ENCODE results near the gene GADD45A.
"Not testable (repeated sequence)": the region's sequence is repeated elsewhere in the genome, so short reads cannot be mapped to it uniquely, and the experiment has no call there.

The GADD45A gene

GRCh38 chr1:67721650-67722291 lies 36.8 kb downstream of the GADD45A start:
- no peak for DNase-seq (ENCODE audit: low read depth)

- DNase-seq (ENCODE audit: low read depth): no peak
Observed at GRCh38 chr1:67722292-67722944, 37.4 kb downstream of the GADD45A start.

GRCh38 chr1:67723126-67723525 lies 38.1 kb downstream of the GADD45A start:
- no peak for DNase-seq (ENCODE audit: low read depth)

DNA sequence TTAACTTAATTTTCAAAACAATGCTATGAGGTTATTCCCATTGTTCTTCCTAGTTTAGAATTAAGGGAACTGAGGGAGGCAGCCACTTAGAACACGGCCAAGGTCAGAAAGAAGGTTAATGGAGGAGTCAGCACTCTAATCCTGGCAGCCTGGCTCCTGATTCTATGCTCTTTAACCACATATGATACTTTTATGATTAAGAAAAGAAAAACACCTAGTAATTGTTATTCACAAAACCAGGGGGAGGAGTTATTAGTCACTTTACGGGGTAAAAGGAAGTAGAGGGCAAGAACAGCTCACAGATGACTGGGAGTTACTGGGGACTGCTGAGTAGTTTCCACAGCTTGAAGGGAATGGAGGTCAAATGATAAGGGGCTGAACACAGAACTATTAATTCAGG lies 38.6 kb downstream of the GADD45A start:
- DNase-seq (ENCODE audit: low read depth): peak; percentile 24

- DNase-seq (ENCODE audit: low read depth): peak; percentile 44
Observed at GRCh38 chr1:67724928-67725560, 40.0 kb downstream of the GADD45A start.

- DNase-seq (ENCODE audit: low read depth): no peak
Observed at GRCh38 chr1:67726224-67726623, 41.2 kb downstream of the GADD45A start.

- no peak for DNase-seq (ENCODE audit: low read depth)
Observed at GRCh38 chr1:67729872-67730271, 44.9 kb downstream of the GADD45A start.

GRCh38 chr1:67730312-67730711 lies 45.3 kb downstream of the GADD45A start:
- not testable (repeated sequence) for DNase-seq (ENCODE audit: low read depth)

DNA sequence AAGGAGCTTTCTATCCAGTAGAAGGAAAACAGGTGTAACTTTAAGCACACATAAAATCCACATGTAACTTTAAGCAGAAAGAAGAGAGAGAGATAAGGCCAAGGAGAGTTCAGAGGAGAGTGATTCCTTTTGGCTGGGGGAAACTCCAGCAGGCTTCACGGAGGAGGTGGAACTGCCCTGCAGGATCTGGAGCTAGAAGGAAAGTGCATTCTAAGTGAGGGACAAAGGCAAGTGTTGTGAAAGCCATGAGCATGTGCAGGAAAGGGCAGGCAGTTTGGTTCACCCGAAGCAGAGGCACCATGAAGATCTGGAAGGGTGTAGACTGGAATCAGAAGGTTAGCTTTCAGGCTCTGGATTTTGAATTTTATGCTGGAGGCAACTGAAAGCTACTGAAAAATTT lies 46.3 kb downstream of the GADD45A start:
- no peak for DNase-seq (ENCODE audit: low read depth)

DNA sequence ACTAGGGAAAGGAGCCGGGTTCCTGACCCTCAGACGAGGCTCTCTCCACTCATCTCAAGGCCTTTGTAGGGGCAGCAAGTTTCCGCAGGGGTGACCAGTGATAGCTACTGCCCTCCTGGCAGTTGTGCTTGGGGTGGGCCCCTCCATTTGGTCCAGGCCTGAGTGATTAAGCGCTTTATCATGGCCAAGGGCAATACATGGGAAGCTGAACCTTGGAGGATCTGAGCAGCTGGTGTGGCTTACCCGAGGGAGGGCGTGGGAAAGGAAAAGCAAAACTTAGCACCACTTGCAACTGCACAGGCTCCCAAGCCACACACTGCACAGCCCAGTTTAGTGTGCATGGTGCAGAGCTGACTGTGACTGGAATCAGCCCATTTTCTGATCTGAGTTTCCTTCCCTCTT lies 47.8 kb downstream of the GADD45A start:
- peak; percentile 33 for DNase-seq (ENCODE audit: low read depth)

- peak; percentile 98 for DNase-seq (ENCODE audit: low read depth)
Observed at GRCh38 chr1:67733681-67734322, 48.8 kb downstream of the GADD45A start.

- DNase-seq (ENCODE audit: low read depth): no peak
Observed at GRCh38 chr1:67734323-67734690, 49.3 kb downstream of the GADD45A start.

DNA sequence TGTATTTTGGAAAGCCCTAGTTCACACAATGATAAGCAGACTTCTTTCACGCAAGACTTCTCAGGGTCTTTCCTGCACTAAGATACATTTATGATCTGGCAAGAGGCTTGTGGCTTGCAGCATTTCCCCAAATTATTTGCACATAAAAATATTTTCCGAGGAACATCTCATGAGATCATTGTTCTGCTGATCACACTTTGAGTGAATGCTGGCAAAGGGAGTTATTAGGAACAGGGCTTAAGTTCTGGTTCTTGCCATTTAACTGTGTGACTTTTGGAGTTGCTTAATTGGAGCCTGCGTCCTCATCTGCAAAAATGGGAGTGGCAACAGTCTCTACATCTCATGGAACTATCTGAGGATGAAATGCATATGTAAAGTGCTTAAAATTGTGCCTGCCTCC lies 50.2 kb downstream of the GADD45A start:
- no peak for DNase-seq (ENCODE audit: low read depth)

DNA sequence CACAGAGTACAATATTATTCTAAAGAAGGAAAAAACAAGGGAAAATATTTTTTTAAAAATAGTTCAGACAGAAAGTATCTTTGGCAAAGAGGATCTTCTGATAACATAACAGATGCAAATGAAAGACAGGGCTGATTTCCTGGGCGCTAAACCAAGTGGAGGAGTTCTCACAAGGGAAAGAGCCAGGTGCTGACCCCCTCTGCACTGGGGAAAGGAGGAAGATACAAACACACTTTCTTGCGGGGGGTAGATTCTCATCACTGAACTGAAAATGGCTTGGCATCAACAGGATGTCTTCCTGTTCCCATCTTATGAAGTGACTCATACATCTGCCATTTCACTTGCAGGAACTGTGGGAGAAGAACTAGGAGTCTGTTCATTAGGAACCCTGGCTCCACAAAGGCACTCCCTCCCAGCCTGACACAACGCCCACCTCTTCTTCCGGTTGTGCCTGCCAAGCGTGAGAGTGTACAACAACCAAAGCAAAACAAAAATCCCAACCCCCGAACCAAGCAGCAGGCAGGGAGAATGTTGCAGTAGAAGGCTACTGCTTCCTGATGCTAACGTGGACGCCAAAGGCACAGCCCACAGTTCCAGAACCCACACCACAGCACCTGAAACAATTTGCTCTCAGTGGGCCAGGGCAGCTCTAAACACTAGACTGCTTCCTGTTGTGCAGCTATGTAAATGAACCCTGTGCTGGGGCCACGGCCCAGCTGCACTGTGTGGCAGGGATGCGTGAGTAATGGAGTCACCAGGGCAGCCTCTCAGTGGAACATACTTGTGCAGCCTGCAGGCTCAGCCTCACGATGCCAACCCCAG lies 51.0 kb downstream of the GADD45A start:
- peak; percentile 38 for DNase-seq (ENCODE audit: low read depth)

GRCh38 chr1:67736750-67737149 lies 51.7 kb downstream of the GADD45A start:
- DNase-seq (ENCODE audit: low read depth): no peak

GRCh38 chr1:67737875-67738274 lies 52.9 kb downstream of the GADD45A start:
- no peak for DNase-seq (ENCODE audit: low read depth)

All from CMK (cell line).